Type B pancreatic cell (in vitro differentiated cells): ENCODE measurements around the gene UMODL1. TPM values are rescaled to one million over a fixed set of nuclear protein-coding genes. Genes with fewer than 3 reads are reported as not detected.
"Not testable (repeated sequence)": the region's sequence is repeated elsewhere in the genome, so short reads cannot be mapped to it uniquely, and the experiment has no call there.

Source experiments
- DNase-seq: peaks from one replicate; pipeline ENCODE4 v3.0.0; 2021; ENCODE audit warnings: mixed read lengths; ENCODE audit not compliant: unreplicated experiment; ENCODE audit errors: extremely low spot score
- H3K27ac Mint-ChIP-seq: 2 replicates; pipeline ENCODE4 v1.8.0; 2021; ENCODE audit warnings: mild to moderate bottlenecking, mixed read lengths
- H3K27me3 Mint-ChIP-seq: 2 replicates; pipeline ENCODE4 v1.8.0; 2021; ENCODE audit warnings: mixed read lengths
- H3K36me3 Mint-ChIP-seq: 2 replicates; pipeline ENCODE4 v1.8.0; 2021; ENCODE audit warnings: mixed read lengths
- H3K4me1 Mint-ChIP-seq: one replicate; pipeline ENCODE4 v1.8.0; 2021; ENCODE audit warnings: mixed read lengths; ENCODE audit not compliant: unreplicated experiment
- H3K4me3 Mint-ChIP-seq: 2 replicates; pipeline ENCODE4 v1.8.0; 2021; ENCODE audit warnings: mild to moderate bottlenecking, mixed read lengths
- H3K9me3 Mint-ChIP-seq: 2 replicates; pipeline ENCODE4 v1.8.0; 2021; ENCODE audit warnings: mixed read lengths
- CTCF ChIP-seq: fragments of 200-600 bp; sonication (generic); conservative IDR thresholded peaks from 2 replicates; pipeline ENCODE4 v1.5.0; 2021; ENCODE audit warnings: antibody characterized with exemption, mild to moderate bottlenecking
- total RNA-seq: library from RNA; stranded (reverse); gene quantifications from 2 replicates; pipeline ENCODE4 v1.2.1, GENCODE V29; 2021; ENCODE audit warnings: low replicate concordance

The UMODL1 gene
- total RNA-seq, 1 donor from 2014 or later, result 0.36 TPM

GRCh38 chr21:42115136-42115683 lies 44.1 kb downstream of the UMODL1 start:
- peaks cover 27% of the 10 kb centered on the region for H3K27me3 Mint-ChIP-seq
- peaks cover 45% of the 10 kb centered on the region for H3K4me1 Mint-ChIP-seq
- no peak for TF ChIP-seq CTCF
- H3K36me3 Mint-ChIP-seq, result no peaks in the 10 kb centered on the region
- H3K4me3 Mint-ChIP-seq, result no peak overlapping the region
- no peaks in the 10 kb centered on the region for H3K9me3 Mint-ChIP-seq
- H3K27ac Mint-ChIP-seq, result no peak overlapping the region
- DNase-seq, result no peak

- Mint-ChIP-seq H3K4me1 (peaks cover 55% of the 10 kb centered on the region), H3K27me3 (peaks cover 29% of the 10 kb centered on the region), H3K27ac (peak overlapping the region; percentile 62)
- DNase-seq, H3K36me3 Mint-ChIP-seq, H3K9me3 Mint-ChIP-seq, H3K4me3 Mint-ChIP-seq: not testable (repeated sequence)
Observed at GRCh38 chr21:42116551-42116950, 45.4 kb downstream of the UMODL1 start.

- peak overlapping the region; percentile 81 for H3K27ac Mint-ChIP-seq
- no peaks in the 10 kb centered on the region for H3K9me3 Mint-ChIP-seq
- TF ChIP-seq CTCF, result peak; percentile 95
- H3K4me3 Mint-ChIP-seq, result peak overlapping the region; percentile 68
- peaks cover 26% of the 10 kb centered on the region for H3K27me3 Mint-ChIP-seq
- no peaks in the 10 kb centered on the region for H3K36me3 Mint-ChIP-seq
- DNase-seq, result peak; percentile 83
- peaks cover 50% of the 10 kb centered on the region for H3K4me1 Mint-ChIP-seq
Observed at GRCh38 chr21:42117229-42117966, 46.3 kb downstream of the UMODL1 start.

- Mint-ChIP-seq H3K9me3 (no peaks in the 10 kb centered on the region), H3K4me3 (no peak overlapping the region)
- TF ChIP-seq CTCF, result no peak
Observed at GRCh38 chr21:42117967-42118780, 47.1 kb downstream of the UMODL1 start.

GRCh38 chr21:42118901-42119300 lies 47.8 kb downstream of the UMODL1 start:
- no peak for TF ChIP-seq CTCF
- Mint-ChIP-seq H3K4me3 (no peak overlapping the region), H3K9me3 (no peaks in the 10 kb centered on the region), H3K4me1 (peaks cover 40% of the 10 kb centered on the region), H3K27ac (no peak overlapping the region), H3K27me3 (peaks cover 23% of the 10 kb centered on the region), H3K36me3 (no peaks in the 10 kb centered on the region)
- no peak for DNase-seq

More at GRCh38 chr21:42117967-42118780, 47.1 kb downstream of the UMODL1 start:
- Mint-ChIP-seq H3K36me3 (no peaks in the 10 kb centered on the region), H3K4me1 (peaks cover 44% of the 10 kb centered on the region), H3K27me3 (peaks cover 26% of the 10 kb centered on the region), H3K27ac (no peak overlapping the region)
- DNase-seq, result no peak
